Trophoblast cell (in vitro differentiated cells and primary cell): ENCODE measurements around the gene RPS23.

Experiments used
- DNase-seq, 2 donors: peaks; one replicate each; pipeline ENCODE4 v3.0.0-alpha.2; 2016
- H2AFZ ChIP-seq: 2 replicates; pipeline ENCODE4 v1.6.1; 2013; ENCODE audit warnings: low read length, moderate library complexity, mild to moderate bottlenecking; ENCODE audit not compliant: insufficient read depth, poor library complexity
- H2AK5ac ChIP-seq: 2 replicates; pipeline ENCODE4 v1.6.1; 2013; ENCODE audit warnings: mild to moderate bottlenecking, low read length
- H2BK120ac ChIP-seq: 2 replicates; pipeline ENCODE4 v1.6.1; 2013; ENCODE audit warnings: low read length, mild to moderate bottlenecking, moderate library complexity; ENCODE audit not compliant: insufficient read depth, poor library complexity
- H2BK12ac ChIP-seq: 2 replicates; pipeline ENCODE4 v1.6.1; 2013; ENCODE audit warnings: mild to moderate bottlenecking, low read length, moderate library complexity
- H2BK5ac ChIP-seq: 2 replicates; pipeline ENCODE4 v1.6.1; 2013; ENCODE audit warnings: low read length, low read depth, moderate library complexity, mild to moderate bottlenecking; ENCODE audit not compliant: poor library complexity
- H3K14ac ChIP-seq: 2 replicates; pipeline ENCODE4 v1.6.1; 2013; ENCODE audit warnings: mild to moderate bottlenecking, low read length
- H3K18ac ChIP-seq: 2 replicates; pipeline ENCODE4 v1.6.1; 2013; ENCODE audit warnings: mild to moderate bottlenecking, low read length
- H3K23ac ChIP-seq: 2 replicates; pipeline ENCODE4 v1.6.1; 2013; ENCODE audit warnings: low read length
- H3K27ac ChIP-seq: 2 replicates; pipeline ENCODE4 v1.5.1; 2013; ENCODE audit warnings: low read depth, mild to moderate bottlenecking, inconsistent platforms, low read length, moderate library complexity
- H3K27me3 ChIP-seq: 2 replicates; pipeline ENCODE4 v1.6.1; 2013; ENCODE audit warnings: inconsistent platforms, mild to moderate bottlenecking, low read length, moderate library complexity; ENCODE audit not compliant: insufficient read depth
- H3K36me3 ChIP-seq, 2 experiments: 1 replicate in 1 of 2; 2 replicates in 1 of 2; pipeline ENCODE4 v1.6.1; 2013; ENCODE audit warnings: low read length in 2 of 2, mild to moderate bottlenecking in 2 of 2, moderate library complexity in 1 of 2; ENCODE audit not compliant: insufficient read depth in 2 of 2, control insufficient read depth in 1 of 2
- H3K4ac ChIP-seq: 2 replicates; pipeline ENCODE4 v1.6.1; 2013; ENCODE audit warnings: low read depth, mild to moderate bottlenecking, low read length, moderate library complexity
- H3K4me1 ChIP-seq, 2 experiments: 1 replicate in 1 of 2; 2 replicates in 1 of 2; pipeline ENCODE4 v1.6.1; 2013; ENCODE audit warnings: low read length in 2 of 2, mild to moderate bottlenecking in 2 of 2, moderate library complexity in 1 of 2; ENCODE audit not compliant: insufficient read depth in 2 of 2, control insufficient read depth in 1 of 2
- H3K4me2 ChIP-seq: 2 replicates; pipeline ENCODE4 v1.6.1; 2013; ENCODE audit warnings: inconsistent platforms, mild to moderate bottlenecking, low read length, moderate library complexity
- H3K4me3 ChIP-seq: 2 replicates; pipeline ENCODE4 v1.5.1; 2013; ENCODE audit warnings: mild to moderate bottlenecking, low read depth, low read length, inconsistent platforms
- H3K79me1 ChIP-seq: one replicate; pipeline ENCODE4 v1.6.1; 2013; ENCODE audit warnings: low read length
- H3K79me2 ChIP-seq: 2 replicates; pipeline ENCODE4 v1.6.1; 2013; ENCODE audit warnings: low read length, mild to moderate bottlenecking; ENCODE audit not compliant: control insufficient read depth, insufficient read depth, poor library complexity
- H3K9ac ChIP-seq: 2 replicates; pipeline ENCODE4 v1.6.1; 2013; ENCODE audit warnings: mild to moderate bottlenecking, low read length
- H3K9me3 ChIP-seq: 2 replicates; pipeline ENCODE4 v1.6.1; 2013; ENCODE audit warnings: low read depth, mild to moderate bottlenecking, control low read depth, inconsistent platforms, low read length; ENCODE audit not compliant: insufficient read depth
- H4K12ac ChIP-seq: 2 replicates; pipeline ENCODE4 v1.6.1; 2013; ENCODE audit warnings: low read depth, mild to moderate bottlenecking, low read length, moderate library complexity
- H4K8ac ChIP-seq: 2 replicates; pipeline ENCODE4 v1.6.1; 2013; ENCODE audit warnings: low read depth, mild to moderate bottlenecking, low read length, moderate library complexity
- H4K91ac ChIP-seq: one replicate; pipeline ENCODE4 v1.6.1; 2013; ENCODE audit warnings: low read depth, mild to moderate bottlenecking, low read length, moderate library complexity
- WGBS: extraction: QIAGEN DNeasy Blood & Tissue Kit; methylation state at CpG from one replicate; pipeline ENCODE4 v1.1.7; 2013; ENCODE audit warnings: missing lambda C conversion rate; ENCODE audit not compliant: insufficient read length, insufficient coverage; ENCODE audit errors: extremely low coverage; 5-methylcytosine and 5-hydroxymethylcytosine counted together

Gene RPS23

GRCh38 chr5:82297711-82298110, 19.6 kb upstream of the RPS23 start:
- H2AK5ac ChIP-seq = no peak overlapping the region
- peak; percentile 47 to 55 for DNase-seq
- H4K8ac ChIP-seq = no peak overlapping the region
- H3K9me3 ChIP-seq = no peaks in the 10 kb centered on the region
- H3K36me3 ChIP-seq = no peaks in the 10 kb centered on the region
- no peak overlapping the region for H3K9ac ChIP-seq
- H2BK120ac ChIP-seq = no peak overlapping the region
- no peaks in the 10 kb centered on the region for H3K79me2 ChIP-seq
- no peak overlapping the region for H3K27ac ChIP-seq
- no peak overlapping the region for H3K4ac ChIP-seq
- no peak overlapping the region for H2BK12ac ChIP-seq
- peaks cover 0 to 2% of the 10 kb centered on the region in 2 experiments for H3K4me1 ChIP-seq
- no peak overlapping the region for H4K91ac ChIP-seq
- H3K23ac ChIP-seq = no peak overlapping the region
- no peak overlapping the region for H4K12ac ChIP-seq
- H3K14ac ChIP-seq = no peak overlapping the region
- no peaks in the 10 kb centered on the region for H3K27me3 ChIP-seq
- no CpG with 5 or more reads among the region's 3 CpGs for WGBS
- H3K18ac ChIP-seq = no peak overlapping the region
- no peaks in the 10 kb centered on the region for H3K79me1 ChIP-seq
- no peak overlapping the region for H2AFZ ChIP-seq
- no peak overlapping the region for H2BK5ac ChIP-seq
- no peak overlapping the region for H3K4me2 ChIP-seq
- no peak overlapping the region for H3K4me3 ChIP-seq

- no peak overlapping the region for H3K4me2 ChIP-seq
- no CpG with 5 or more reads among the region's 4 CpGs for WGBS
- no peak overlapping the region for H3K27ac ChIP-seq
- H2AK5ac ChIP-seq = no peak overlapping the region
- no peaks in the 10 kb centered on the region for H3K79me2 ChIP-seq
- no peak overlapping the region for H3K9ac ChIP-seq
- no peak overlapping the region for H4K12ac ChIP-seq
- no peak overlapping the region for H4K91ac ChIP-seq
- H3K4me3 ChIP-seq = no peak overlapping the region
- H3K23ac ChIP-seq = no peak overlapping the region
- H2BK5ac ChIP-seq = no peak overlapping the region
- H3K4ac ChIP-seq = no peak overlapping the region
- H3K36me3 ChIP-seq = no peaks in the 10 kb centered on the region
- no peak overlapping the region for H2AFZ ChIP-seq
- H2BK120ac ChIP-seq = no peak overlapping the region
- DNase-seq = no peak
- H3K9me3 ChIP-seq = no peaks in the 10 kb centered on the region
- no peaks in the 10 kb centered on the region for H3K27me3 ChIP-seq
- H3K14ac ChIP-seq = no peak overlapping the region
- no peak overlapping the region for H2BK12ac ChIP-seq
- no peak overlapping the region for H3K18ac ChIP-seq
- no peaks in the 10 kb centered on the region for H3K79me1 ChIP-seq
- peaks cover 0 to 2% of the 10 kb centered on the region in 2 experiments for H3K4me1 ChIP-seq
- no peak overlapping the region for H4K8ac ChIP-seq
These were observed 18.8 kb upstream of the RPS23 start for GRCh38 chr5:82296929-82297328.

GRCh38 chr5:82295959-82296531, 17.9 kb upstream of the RPS23 start:
- H4K91ac ChIP-seq = no peak overlapping the region
- H2BK5ac ChIP-seq = no peak overlapping the region
- no peak overlapping the region for H4K8ac ChIP-seq
- no peak overlapping the region for H3K4me2 ChIP-seq
- no peak overlapping the region for H3K4ac ChIP-seq
- no peak overlapping the region for H3K14ac ChIP-seq
- H3K4me1 ChIP-seq = peaks cover 0 to 2% of the 10 kb centered on the region in 2 experiments
- no peaks in the 10 kb centered on the region for H3K9me3 ChIP-seq
- WGBS = no CpG with 5 or more reads among the region's 2 CpGs
- H4K12ac ChIP-seq = no peak overlapping the region
- H2AK5ac ChIP-seq = no peak overlapping the region
- H2AFZ ChIP-seq = no peak overlapping the region
- no peak overlapping the region for H3K9ac ChIP-seq
- DNase-seq = no peak
- H3K4me3 ChIP-seq = no peak overlapping the region
- H3K36me3 ChIP-seq = no peaks in the 10 kb centered on the region
- H2BK12ac ChIP-seq = no peak overlapping the region
- no peak overlapping the region for H3K18ac ChIP-seq
- H3K27ac ChIP-seq = no peak overlapping the region
- no peaks in the 10 kb centered on the region for H3K27me3 ChIP-seq
- H2BK120ac ChIP-seq = no peak overlapping the region
- H3K23ac ChIP-seq = no peak overlapping the region
- no peaks in the 10 kb centered on the region for H3K79me2 ChIP-seq
- H3K79me1 ChIP-seq = no peaks in the 10 kb centered on the region

GRCh38 chr5:82295144-82295543, 17.0 kb upstream of the RPS23 start:
- Histone ChIP-seq H2BK5ac (no peak overlapping the region), H3K4me3 (no peak overlapping the region), H2AK5ac (no peak overlapping the region), H3K79me2 (no peaks in the 10 kb centered on the region), H2AFZ (no peak overlapping the region), H4K12ac (no peak overlapping the region), H3K4me2 (no peak overlapping the region), H3K4me1 (peaks cover 0 to 2% of the 10 kb centered on the region in 2 experiments), H3K9me3 (no peaks in the 10 kb centered on the region), H3K14ac (no peak overlapping the region), H3K9ac (no peak overlapping the region), H2BK120ac (no peak overlapping the region), H3K23ac (no peak overlapping the region), H3K27ac (no peak overlapping the region), H3K27me3 (no peaks in the 10 kb centered on the region), H4K91ac (no peak overlapping the region), H3K79me1 (no peaks in the 10 kb centered on the region), H3K18ac (no peak overlapping the region), H3K4ac (no peak overlapping the region), H3K36me3 (no peaks in the 10 kb centered on the region), H4K8ac (no peak overlapping the region), H2BK12ac (no peak overlapping the region)
- no peak for DNase-seq
